ENCODE data around the gene SENP7.

- TF ChIP-seq CTCF (IDR thresholded peaks at IDR 0.05; ENCODE audit: low read depth, low read length, poor library complexity, severe bottlenecking): no peak
- no peak for TF ChIP-seq EZH2phosphoT487 (IDR thresholded peaks at IDR 0.05; ENCODE audit: borderline replicate concordance, low read length)
These were observed 125.7 kb downstream of the SENP7 start for GRCh38 chr3:101387351-101387750.
